ENCODE measurements around the gene PLRG1.
A peak's percentile ranks its signal among the peaks of the same experiment; 100 is the strongest.

PLRG1 gene

GRCh38 chr4:154511981-154512380 is 38.2 kb downstream of the PLRG1 start:
- Mint-ChIP-seq H3K9me3 (ENCODE audit: low read depth) (no peaks in the 10 kb centered on the region), H3K27me3 (peaks cover 21% of the 10 kb centered on the region), H3K36me3 (no peaks in the 10 kb centered on the region), H3K4me3 (no peak overlapping the region), H3K27ac (no peak overlapping the region), H3K4me1 (ENCODE audit: low read depth) (no peaks in the 10 kb centered on the region)

DNA sequence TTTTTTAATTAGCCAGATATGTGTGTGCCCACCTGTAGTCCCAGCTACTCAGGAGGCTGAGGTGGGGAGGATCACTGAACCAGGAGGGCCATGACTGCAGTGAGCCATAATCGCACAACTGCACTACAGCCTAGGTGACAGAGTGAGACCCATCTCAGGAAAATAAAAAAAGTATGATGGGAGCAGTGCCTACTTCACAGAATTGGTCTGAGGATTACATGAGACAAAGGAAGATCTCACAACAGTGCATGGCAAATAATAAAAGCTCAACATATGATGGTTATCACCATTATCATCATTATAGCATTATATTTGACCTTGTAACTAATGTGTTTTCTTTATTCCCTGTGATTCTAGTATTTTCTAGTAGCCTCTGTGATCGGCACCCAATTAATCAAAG is 38.7 kb downstream of the PLRG1 start:
- no peaks in the 10 kb centered on the region for H3K9me3 Mint-ChIP-seq (ENCODE audit: low read depth)
- no peaks in the 10 kb centered on the region for H3K36me3 Mint-ChIP-seq
- H3K4me1 Mint-ChIP-seq (ENCODE audit: low read depth): no peaks in the 10 kb centered on the region
- no peak overlapping the region for H3K4me3 Mint-ChIP-seq
- peaks cover 21% of the 10 kb centered on the region for H3K27me3 Mint-ChIP-seq
- H3K27ac Mint-ChIP-seq: no peak overlapping the region

DNA sequence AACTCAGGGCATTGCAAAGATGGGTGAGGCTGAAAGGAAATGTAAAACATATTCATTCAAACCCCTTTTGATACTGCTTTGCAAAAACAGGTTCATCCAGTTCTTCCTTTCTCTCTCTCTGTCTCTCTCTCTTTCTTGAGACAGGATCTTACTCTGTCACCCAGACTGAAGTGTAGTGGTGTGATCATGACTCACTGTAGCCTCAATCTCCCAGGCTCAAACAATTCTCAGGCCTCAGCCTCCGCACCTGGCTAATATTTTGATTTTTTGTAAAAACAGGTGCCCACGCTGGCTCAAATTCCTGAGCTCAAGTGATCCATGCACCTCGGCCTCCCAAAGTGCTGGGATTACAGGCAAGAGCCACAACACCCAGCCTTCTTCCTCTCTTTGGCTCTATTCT is 43.0 kb downstream of the PLRG1 start:
- Mint-ChIP-seq H3K9me3 (ENCODE audit: low read depth) (no peaks in the 10 kb centered on the region), H3K27me3 (peaks cover 20% of the 10 kb centered on the region), H3K36me3 (no peaks in the 10 kb centered on the region), H3K4me3 (no peak overlapping the region), H3K4me1 (ENCODE audit: low read depth) (no peaks in the 10 kb centered on the region), H3K27ac (no peak overlapping the region)

- H3K4me3 Mint-ChIP-seq: no peak overlapping the region
- no peak overlapping the region for H3K27ac Mint-ChIP-seq
- H3K9me3 Mint-ChIP-seq (ENCODE audit: low read depth): no peaks in the 10 kb centered on the region
- H3K4me1 Mint-ChIP-seq (ENCODE audit: low read depth): no peaks in the 10 kb centered on the region
- peaks cover 15% of the 10 kb centered on the region for H3K27me3 Mint-ChIP-seq
- no peaks in the 10 kb centered on the region for H3K36me3 Mint-ChIP-seq
These were observed 43.9 kb downstream of the PLRG1 start for GRCh38 chr4:154506253-154506652.

DNA sequence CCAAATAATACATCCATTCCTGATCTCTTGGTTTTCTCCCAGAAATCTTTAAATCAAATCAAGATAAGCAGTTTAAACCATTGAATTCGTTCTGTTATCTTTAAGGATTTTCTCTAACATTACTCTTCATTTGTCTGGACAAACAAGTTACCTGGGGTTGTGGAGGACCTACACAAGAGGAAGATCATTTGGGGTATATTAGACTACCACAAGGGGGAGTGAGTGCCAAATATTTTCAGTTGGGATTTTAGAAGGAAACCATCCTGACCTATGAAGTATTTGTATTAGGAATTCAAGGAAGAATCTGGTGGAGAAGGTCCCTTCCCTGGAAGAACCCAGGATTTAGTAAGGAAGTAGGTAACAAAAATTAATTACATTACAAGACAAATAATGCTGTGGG is 46.6 kb downstream of the PLRG1 start:
- Mint-ChIP-seq H3K9me3 (ENCODE audit: low read depth) (no peaks in the 10 kb centered on the region), H3K27ac (no peak overlapping the region), H3K36me3 (no peaks in the 10 kb centered on the region), H3K4me1 (ENCODE audit: low read depth) (no peaks in the 10 kb centered on the region), H3K27me3 (peaks cover 12% of the 10 kb centered on the region), H3K4me3 (no peak overlapping the region)

- Mint-ChIP-seq H3K27ac (no peak overlapping the region), H3K9me3 (ENCODE audit: low read depth) (no peaks in the 10 kb centered on the region), H3K4me1 (ENCODE audit: low read depth) (no peaks in the 10 kb centered on the region), H3K27me3 (peaks cover 12% of the 10 kb centered on the region), H3K4me3 (no peak overlapping the region), H3K36me3 (no peaks in the 10 kb centered on the region)
These were observed 48.1 kb downstream of the PLRG1 start for GRCh38 chr4:154502111-154502510.

DNA sequence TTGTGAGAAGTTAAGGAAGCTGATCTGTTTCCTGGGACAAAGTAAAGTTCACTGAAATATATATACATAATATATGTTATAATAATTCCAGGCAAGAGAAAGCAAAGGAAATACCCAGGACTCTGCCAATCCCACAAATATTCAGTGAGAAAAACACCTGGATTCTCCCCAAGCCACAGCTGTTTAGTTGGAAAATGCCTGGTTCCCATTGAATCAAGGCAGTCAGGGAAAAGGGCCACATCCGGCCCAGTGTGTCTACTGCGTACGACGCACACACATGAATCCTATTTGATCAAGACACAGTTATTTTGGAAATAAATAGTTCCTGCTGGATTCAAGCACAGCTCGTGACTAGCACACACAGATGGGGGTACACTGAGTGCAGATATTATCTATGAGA is 52.3 kb downstream of the PLRG1 start:
- H3K27me3 Mint-ChIP-seq: peaks cover 18% of the 10 kb centered on the region
- H3K27ac Mint-ChIP-seq: no peak overlapping the region
- H3K4me1 Mint-ChIP-seq (ENCODE audit: low read depth): no peaks in the 10 kb centered on the region
- no peaks in the 10 kb centered on the region for H3K36me3 Mint-ChIP-seq
- no peaks in the 10 kb centered on the region for H3K9me3 Mint-ChIP-seq (ENCODE audit: low read depth)
- no peak overlapping the region for H3K4me3 Mint-ChIP-seq

DNA sequence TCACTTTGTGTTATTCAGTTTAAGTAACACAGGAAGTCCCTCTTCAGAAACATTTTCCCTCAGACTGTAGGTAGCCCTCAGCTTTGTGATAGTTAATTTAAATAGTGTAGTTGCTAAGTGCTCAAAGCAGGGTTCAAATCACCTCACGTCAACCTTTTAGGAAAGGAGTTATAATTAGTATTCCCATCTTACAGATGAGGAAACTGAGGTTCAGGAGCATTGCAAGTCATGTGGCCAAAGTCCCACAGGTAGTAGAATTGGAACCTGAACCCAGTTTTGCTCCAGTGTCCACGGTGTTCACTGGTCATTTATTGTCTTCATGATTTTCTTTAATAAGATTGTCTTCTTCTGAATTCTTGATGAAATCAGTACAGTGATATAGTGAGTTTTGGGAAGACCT is 54.3 kb downstream of the PLRG1 start:
- Mint-ChIP-seq H3K36me3 (no peaks in the 10 kb centered on the region), H3K9me3 (ENCODE audit: low read depth) (no peaks in the 10 kb centered on the region), H3K27me3 (peaks cover 29% of the 10 kb centered on the region), H3K4me3 (no peak overlapping the region), H3K27ac (no peak overlapping the region), H3K4me1 (ENCODE audit: low read depth) (peaks cover 10% of the 10 kb centered on the region)

GRCh38 chr4:154492288-154492687 is 57.9 kb downstream of the PLRG1 start:
- Mint-ChIP-seq H3K27ac (no peak overlapping the region), H3K4me3 (peak overlapping the region; percentile 49), H3K9me3 (ENCODE audit: low read depth) (no peaks in the 10 kb centered on the region), H3K36me3 (no peaks in the 10 kb centered on the region), H3K4me1 (ENCODE audit: low read depth) (peaks cover 14% of the 10 kb centered on the region), H3K27me3 (peaks cover 43% of the 10 kb centered on the region)

DNA sequence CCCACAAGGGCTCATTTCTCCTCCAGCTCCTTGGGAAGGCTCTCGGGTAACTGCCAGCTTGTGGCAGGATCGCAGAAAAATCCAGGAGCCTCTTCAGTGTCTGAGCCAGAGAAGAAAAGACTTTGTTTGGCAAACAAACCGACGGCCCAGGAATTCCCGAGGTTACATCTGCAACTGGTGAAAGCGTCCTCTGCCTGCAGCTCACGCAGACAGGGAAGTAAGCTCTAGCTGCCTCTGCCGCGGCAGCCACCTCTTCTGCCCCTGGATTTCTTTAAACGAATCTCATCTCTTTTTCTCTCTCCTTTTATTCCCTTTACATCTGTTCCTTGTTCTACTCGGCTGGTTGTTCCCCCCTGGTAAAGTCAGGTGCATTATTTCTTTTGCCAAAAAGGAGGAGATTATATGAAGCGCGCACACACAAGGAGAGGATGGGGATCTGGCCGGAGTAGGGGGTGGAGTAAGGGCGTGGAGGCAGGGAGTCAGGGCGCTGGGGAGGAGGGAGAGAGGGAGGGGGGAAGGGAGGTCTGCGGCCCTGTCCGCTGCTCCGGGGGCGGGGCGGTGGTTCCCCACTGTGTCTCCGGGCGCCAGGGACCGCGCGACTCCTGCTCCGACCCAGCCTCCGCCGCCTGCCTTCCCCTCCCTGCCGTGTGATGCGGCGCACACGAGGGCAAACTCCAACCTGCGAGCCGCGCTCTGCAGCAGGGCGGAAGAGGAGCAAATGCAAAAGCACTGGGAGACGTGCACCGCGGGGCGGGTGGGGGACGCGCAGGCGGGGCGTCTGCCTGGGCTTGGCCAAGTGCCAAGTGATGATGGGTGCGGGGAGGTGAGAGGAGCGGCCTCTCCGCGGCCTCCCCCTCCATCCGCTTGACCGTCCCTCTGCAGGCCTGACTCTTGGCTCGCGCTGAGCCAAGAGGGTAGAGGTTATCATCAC is 58.6 kb downstream of the PLRG1 start, which contains the start of gene DCHS2:
DCHS2 (minus strand) TSS at position 459 of the 931 bp plus-strand sequence; CDS start at position 15, 444 bp downstream.
- Mint-ChIP-seq H3K4me3 (peak within 1 kb of the TSS; percentile 82), H3K27ac (no peak within 1 kb of the TSS), H3K4me1 (ENCODE audit: low read depth) (peaks cover 14% of the 10 kb centered on the region), H3K27me3 (peaks cover 46% of the 10 kb centered on the region), H3K9me3 (ENCODE audit: low read depth) (no peaks in the 10 kb centered on the region), H3K36me3 (no peaks in the 10 kb centered on the region)

DNA sequence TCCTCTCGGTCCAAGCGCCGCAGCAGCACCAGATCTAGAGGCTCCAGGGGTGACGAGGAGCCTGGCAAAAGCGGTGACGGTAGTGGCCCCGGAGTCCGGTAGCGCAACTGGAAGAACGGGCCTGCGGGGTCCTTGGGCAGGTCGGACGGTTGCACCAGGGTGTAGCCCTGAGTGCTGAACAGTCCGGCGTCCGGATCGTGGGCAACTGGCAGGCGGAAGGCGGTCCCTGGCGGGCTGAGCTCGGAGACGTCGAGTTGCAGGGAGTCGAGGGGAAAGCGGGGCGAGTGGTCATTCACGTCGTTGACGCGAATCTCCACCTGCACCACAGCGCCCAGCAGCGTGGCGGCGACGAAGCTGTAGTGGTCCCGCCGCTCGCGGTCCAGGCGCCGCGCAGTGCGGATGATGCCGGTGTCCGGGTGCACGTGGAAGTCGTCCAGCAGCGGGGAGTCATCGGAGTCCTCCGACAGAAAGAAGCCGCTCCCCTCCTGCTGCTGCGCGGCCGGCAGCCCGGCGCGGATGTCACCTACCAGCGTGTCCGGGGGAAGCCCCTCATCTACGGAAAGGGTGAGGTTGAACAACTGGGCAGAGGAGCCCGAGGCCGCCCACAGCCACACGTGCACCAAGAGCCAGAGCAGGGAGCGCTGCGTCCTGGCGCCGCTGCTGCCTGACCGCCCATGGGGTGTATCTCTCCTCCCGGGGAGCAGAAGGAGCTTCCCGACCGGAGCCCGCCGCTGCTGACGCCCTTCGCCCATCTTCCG is 59.4 kb downstream of the PLRG1 start:
- no peaks in the 10 kb centered on the region for H3K36me3 Mint-ChIP-seq
- no peaks in the 10 kb centered on the region for H3K9me3 Mint-ChIP-seq (ENCODE audit: low read depth)
- H3K27me3 Mint-ChIP-seq: peaks cover 42% of the 10 kb centered on the region

GRCh38 chr4:154490234-154490582 is 60.0 kb downstream of the PLRG1 start:
- peaks cover 14% of the 10 kb centered on the region for H3K4me1 Mint-ChIP-seq (ENCODE audit: low read depth)
- H3K9me3 Mint-ChIP-seq (ENCODE audit: low read depth): no peaks in the 10 kb centered on the region
- H3K27ac Mint-ChIP-seq: no peak overlapping the region
- H3K27me3 Mint-ChIP-seq: peaks cover 39% of the 10 kb centered on the region
- peak overlapping the region; percentile 82 for H3K4me3 Mint-ChIP-seq
- no peaks in the 10 kb centered on the region for H3K36me3 Mint-ChIP-seq

More for the DNA sequence above, 59.4 kb downstream of the PLRG1 start:
- Mint-ChIP-seq H3K27ac (no peak overlapping the region), H3K4me1 (ENCODE audit: low read depth) (peaks cover 14% of the 10 kb centered on the region), H3K4me3 (peak overlapping the region; percentile 82)

GRCh38 chr4:154489558-154490233 is 60.5 kb downstream of the PLRG1 start:
- Mint-ChIP-seq H3K36me3 (no peaks in the 10 kb centered on the region), H3K4me1 (ENCODE audit: low read depth) (peaks cover 14% of the 10 kb centered on the region), H3K9me3 (ENCODE audit: low read depth) (no peaks in the 10 kb centered on the region), H3K27ac (no peak overlapping the region), H3K4me3 (no peak overlapping the region), H3K27me3 (peaks cover 39% of the 10 kb centered on the region)

DNA sequence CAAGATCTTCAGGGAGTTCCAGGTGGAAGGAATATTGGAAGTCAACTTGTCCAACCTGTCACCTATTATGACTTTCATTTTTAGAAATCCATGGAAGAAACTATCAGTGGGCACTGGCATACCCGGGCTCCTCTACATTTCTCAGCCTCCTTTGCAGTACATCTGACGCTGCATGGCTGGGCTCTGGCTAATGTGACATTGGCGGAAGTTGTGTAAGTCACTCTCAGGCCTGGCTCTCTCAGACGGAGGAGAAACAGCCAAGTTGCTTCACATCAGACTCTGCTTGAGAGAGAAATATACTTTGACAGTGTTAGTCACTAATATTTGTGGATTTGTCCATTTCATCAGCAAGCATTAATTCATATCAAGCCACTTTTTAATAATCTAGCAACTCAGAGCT is 63.1 kb downstream of the PLRG1 start:
- peaks cover 9% of the 10 kb centered on the region for H3K4me1 Mint-ChIP-seq (ENCODE audit: low read depth)
- no peaks in the 10 kb centered on the region for H3K36me3 Mint-ChIP-seq
- no peaks in the 10 kb centered on the region for H3K9me3 Mint-ChIP-seq (ENCODE audit: low read depth)
- no peak overlapping the region for H3K27ac Mint-ChIP-seq
- no peak overlapping the region for H3K4me3 Mint-ChIP-seq
- peaks cover 24% of the 10 kb centered on the region for H3K27me3 Mint-ChIP-seq

Measured in activated naive CD8-positive, alpha-beta T cell (primary cell).